NAMALWA (cell line): ENCODE measurements around the gene RBM8A.

Experiments used
- DNase-seq: peaks from one replicate; pipeline ENCODE4 v3.0.0-alpha.2; 2015; ENCODE audit warnings: low spot score

The RBM8A gene

GRCh38 chr1:145877923-145878486, 49.3 kb downstream of the RBM8A start:
- DNase-seq, result no peak

DNA sequence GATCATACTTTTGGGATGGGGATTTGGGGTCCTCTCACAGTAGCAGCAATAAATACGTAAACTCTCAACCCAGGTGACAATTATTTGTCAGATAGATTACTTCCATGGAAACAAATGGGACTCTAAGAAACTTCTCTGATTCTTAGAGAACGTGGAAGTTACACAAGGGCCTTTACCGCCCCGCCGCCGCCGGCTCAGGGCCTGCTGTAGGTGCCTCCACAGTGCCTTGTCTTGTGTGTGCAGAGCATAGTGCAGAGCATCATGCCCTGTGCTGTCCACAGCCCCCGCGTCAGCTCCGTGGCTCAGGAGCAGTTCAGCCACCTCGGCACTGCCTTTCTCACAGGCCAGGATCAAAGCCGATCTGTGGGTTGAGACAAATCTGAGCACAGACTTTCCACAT, 52.6 kb downstream of the RBM8A start:
- no peak for DNase-seq

GRCh38 chr1:145871994-145872924, 55.0 kb downstream of the RBM8A start:
- DNase-seq, result no peak
